ENCODE measurements around the gene TMC5.

TMC5 gene

DNA sequence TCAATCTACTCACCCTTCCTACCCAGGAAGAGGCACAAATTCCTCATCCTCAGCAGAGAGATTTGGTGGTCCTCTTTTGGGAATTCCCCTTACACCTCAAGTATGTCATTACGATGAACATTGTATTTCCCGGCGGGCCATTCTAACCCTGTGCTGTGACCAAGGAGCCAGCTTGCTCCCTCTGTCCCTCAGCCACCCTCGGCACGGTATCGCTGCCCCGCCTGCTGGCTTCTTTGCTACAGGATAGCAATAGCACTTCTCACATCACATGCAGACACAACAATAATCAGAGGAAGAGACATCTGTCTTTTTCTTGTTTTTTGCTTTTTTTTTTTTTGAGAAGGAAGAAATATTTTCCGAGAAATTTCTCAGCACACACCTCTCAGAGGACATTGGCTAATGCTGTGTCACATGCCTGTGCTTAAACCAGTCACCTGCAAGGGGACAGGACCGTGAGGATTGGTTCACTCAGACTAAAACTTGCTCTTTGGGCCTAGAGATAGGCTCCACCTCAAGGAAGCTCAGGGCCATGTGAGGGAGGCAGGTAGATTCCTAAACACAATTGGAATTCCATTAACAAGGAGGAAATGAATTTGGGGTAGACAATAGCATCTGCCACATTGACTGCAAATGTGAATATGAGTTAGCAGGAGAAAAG, 41.2 kb downstream of the TMC5 start:
- H3K9me3 Mint-ChIP-seq = no peaks in the 10 kb centered on the region
- DNase-seq = no peak
- no peaks in the 10 kb centered on the region for H3K4me1 Mint-ChIP-seq
- no peaks in the 10 kb centered on the region for H3K36me3 Mint-ChIP-seq
- no peak overlapping the region for H3K27ac Mint-ChIP-seq
- CTCF ChIA-PET = no interaction called here
- no peak overlapping the region for H3K4me3 Mint-ChIP-seq
- H3K27me3 Mint-ChIP-seq = no peaks in the 10 kb centered on the region

DNA sequence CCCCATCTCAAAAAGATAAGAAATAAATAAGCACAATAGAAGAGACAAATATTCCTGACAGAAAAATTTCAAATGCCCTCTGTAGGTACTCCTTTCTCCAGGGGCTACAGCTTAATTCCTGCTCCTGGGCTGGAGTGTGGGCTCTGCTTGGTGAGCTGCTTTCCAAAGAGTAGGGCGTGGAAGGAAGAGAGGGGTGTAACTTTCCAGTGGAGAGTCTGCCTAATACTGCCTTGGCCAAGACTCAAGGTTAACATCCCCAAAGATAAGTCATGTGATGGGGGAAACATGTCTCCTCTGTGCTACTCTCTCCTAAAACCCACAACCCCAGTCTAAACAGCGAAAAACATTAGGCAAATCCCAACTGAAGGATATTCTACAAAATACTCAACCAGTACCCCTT, 42.7 kb downstream of the TMC5 start:
- Mint-ChIP-seq H3K27me3 (no peaks in the 10 kb centered on the region), H3K36me3 (no peaks in the 10 kb centered on the region), H3K4me3 (no peak overlapping the region), H3K27ac (no peak overlapping the region), H3K9me3 (no peaks in the 10 kb centered on the region), H3K4me1 (no peaks in the 10 kb centered on the region)
- DNase-seq = no peak
- CTCF ChIA-PET = no interaction called here

DNA sequence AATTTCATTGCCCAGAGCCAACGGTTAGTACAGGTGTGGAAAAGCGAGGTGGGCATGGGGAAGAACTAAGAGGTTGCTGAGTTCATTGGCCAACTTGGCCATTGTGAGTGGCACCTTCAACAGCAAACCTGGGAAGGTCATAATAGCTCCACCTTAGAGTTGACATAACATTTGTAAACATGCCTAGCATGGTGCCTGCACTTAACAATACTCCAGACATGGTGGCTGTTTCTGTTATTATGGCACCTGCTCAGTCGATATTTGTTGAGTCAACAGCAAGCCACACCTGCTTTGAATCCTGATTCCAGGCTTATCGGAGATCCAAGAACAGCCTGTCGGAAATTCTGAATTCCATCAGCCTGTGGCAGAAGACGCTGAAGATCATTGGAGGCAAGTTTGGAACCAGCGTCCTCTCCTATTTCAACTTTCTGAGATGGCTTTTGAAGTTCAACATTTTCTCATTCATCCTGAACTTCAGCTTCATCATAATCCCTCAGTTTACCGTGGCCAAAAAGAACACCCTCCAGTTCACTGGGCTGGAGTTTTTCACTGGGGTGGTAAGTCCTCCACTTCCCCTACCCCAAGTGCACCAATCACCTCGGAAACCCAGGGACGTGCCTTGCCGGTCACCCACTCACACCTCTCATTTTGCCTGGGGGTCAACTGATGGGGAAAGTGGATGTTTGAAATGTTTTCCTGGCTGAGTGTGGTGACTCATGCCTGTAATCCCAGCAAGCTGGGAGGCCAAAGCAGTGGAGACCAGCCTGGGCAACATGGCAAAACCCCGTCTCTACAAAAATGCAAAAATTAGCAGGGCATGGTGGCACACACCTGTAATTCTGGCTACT, 46.0 kb downstream of the TMC5 start:
- no peak overlapping the region for H3K4me3 Mint-ChIP-seq
- H3K27ac Mint-ChIP-seq = no peak overlapping the region
- CTCF ChIA-PET = no interaction called here
- DNase-seq = no peak
- H3K4me1 Mint-ChIP-seq = no peaks in the 10 kb centered on the region
- no peaks in the 10 kb centered on the region for H3K27me3 Mint-ChIP-seq
- H3K9me3 Mint-ChIP-seq = no peaks in the 10 kb centered on the region
- no peaks in the 10 kb centered on the region for H3K36me3 Mint-ChIP-seq

- Mint-ChIP-seq H3K9me3 (no peaks in the 10 kb centered on the region), H3K4me3 (no peak overlapping the region), H3K27ac (no peak overlapping the region), H3K36me3 (no peaks in the 10 kb centered on the region), H3K27me3 (no peaks in the 10 kb centered on the region), H3K4me1 (no peaks in the 10 kb centered on the region)
- DNase-seq = no peak
- CTCF ChIA-PET = no interaction called here
Measured at GRCh38 chr16:19468300-19468699, 50.6 kb downstream of the TMC5 start.

DNA sequence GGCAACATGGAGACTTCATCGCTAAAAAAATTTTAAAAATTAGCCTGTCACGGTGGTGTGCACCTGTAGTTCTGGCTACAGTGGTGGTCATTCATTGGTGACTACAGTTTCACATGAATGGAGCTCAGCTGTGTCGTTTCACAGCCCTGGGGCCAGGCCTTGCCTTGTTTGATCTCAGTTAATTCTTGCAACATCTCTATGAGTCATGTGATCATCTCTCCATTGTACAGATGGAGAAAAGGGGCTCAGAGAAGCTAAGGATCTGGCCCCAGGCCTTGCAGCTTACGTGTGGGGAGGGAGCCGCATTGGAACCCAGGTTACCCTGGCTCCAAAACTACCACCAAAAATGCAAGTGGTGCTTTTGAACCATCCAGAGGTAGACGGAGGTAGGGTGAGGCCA, 54.8 kb downstream of the TMC5 start:
- no peaks in the 10 kb centered on the region for H3K36me3 Mint-ChIP-seq
- no peak overlapping the region for H3K4me3 Mint-ChIP-seq
- no peaks in the 10 kb centered on the region for H3K4me1 Mint-ChIP-seq
- no peaks in the 10 kb centered on the region for H3K27me3 Mint-ChIP-seq
- no peaks in the 10 kb centered on the region for H3K9me3 Mint-ChIP-seq
- DNase-seq = no peak
- H3K27ac Mint-ChIP-seq = no peak overlapping the region
- CTCF ChIA-PET = no interaction called here

DNA sequence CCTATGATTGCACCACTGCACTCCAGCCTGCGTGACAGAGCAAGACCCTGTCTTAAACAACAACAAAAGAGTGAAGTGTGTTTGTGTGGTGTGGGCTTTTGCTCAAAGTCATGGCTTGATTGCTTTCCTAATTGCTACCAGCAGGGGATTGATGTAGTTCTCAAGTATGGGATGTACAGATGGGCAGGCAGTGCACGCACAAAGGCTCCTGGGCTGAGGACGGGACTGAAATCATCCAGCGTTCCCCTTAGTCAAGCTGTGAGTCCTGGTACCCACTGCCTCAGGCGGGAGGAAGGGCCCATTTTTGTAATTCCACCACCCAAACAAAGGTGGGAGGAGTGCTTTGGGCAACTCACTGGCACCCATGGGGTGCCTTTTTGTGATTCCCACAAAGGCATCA, 56.9 kb downstream of the TMC5 start:
- H3K27me3 Mint-ChIP-seq = peaks cover under 1% of the 10 kb centered on the region
- H3K36me3 Mint-ChIP-seq = no peaks in the 10 kb centered on the region
- H3K27ac Mint-ChIP-seq = no peak overlapping the region
- no peaks in the 10 kb centered on the region for H3K4me1 Mint-ChIP-seq
- H3K4me3 Mint-ChIP-seq = no peak overlapping the region
- H3K9me3 Mint-ChIP-seq = no peaks in the 10 kb centered on the region
- CTCF ChIA-PET = no interaction called here
- no peak for DNase-seq

GRCh38 chr16:19478505-19478904, 60.8 kb downstream of the TMC5 start:
- DNase-seq = no peak

GRCh38 chr16:19479302-19479721, 61.6 kb downstream of the TMC5 start:
- DNase-seq = no peak
- H3K36me3 Mint-ChIP-seq = no peaks in the 10 kb centered on the region
- no peak overlapping the region for H3K4me3 Mint-ChIP-seq
- CTCF ChIA-PET = interaction anchor here (1.0 kb wide), 1 partner anchor 90 kb away, joined by 3 read pairs; no protein-coding TSS in a partner anchor
- peaks cover 3% of the 10 kb centered on the region for H3K27me3 Mint-ChIP-seq
- H3K9me3 Mint-ChIP-seq = no peaks in the 10 kb centered on the region
- no peaks in the 10 kb centered on the region for H3K4me1 Mint-ChIP-seq
- no peak overlapping the region for H3K27ac Mint-ChIP-seq

More at GRCh38 chr16:19478505-19478904, 60.8 kb downstream of the TMC5 start:
- H3K27me3 Mint-ChIP-seq = peaks cover 3% of the 10 kb centered on the region
- H3K36me3 Mint-ChIP-seq = no peaks in the 10 kb centered on the region
- CTCF ChIA-PET = no interaction called here
- no peaks in the 10 kb centered on the region for H3K4me1 Mint-ChIP-seq
- H3K4me3 Mint-ChIP-seq = no peak overlapping the region
- H3K9me3 Mint-ChIP-seq = no peaks in the 10 kb centered on the region
- H3K27ac Mint-ChIP-seq = no peak overlapping the region

GRCh38 chr16:19481296-19481695, 63.6 kb downstream of the TMC5 start:
- Mint-ChIP-seq H3K4me1 (no peaks in the 10 kb centered on the region), H3K27me3 (peaks cover 3% of the 10 kb centered on the region), H3K4me3 (no peak overlapping the region), H3K27ac (no peak overlapping the region), H3K36me3 (no peaks in the 10 kb centered on the region), H3K9me3 (no peaks in the 10 kb centered on the region)
- no peak for DNase-seq
- CTCF ChIA-PET = no interaction called here

DNA sequence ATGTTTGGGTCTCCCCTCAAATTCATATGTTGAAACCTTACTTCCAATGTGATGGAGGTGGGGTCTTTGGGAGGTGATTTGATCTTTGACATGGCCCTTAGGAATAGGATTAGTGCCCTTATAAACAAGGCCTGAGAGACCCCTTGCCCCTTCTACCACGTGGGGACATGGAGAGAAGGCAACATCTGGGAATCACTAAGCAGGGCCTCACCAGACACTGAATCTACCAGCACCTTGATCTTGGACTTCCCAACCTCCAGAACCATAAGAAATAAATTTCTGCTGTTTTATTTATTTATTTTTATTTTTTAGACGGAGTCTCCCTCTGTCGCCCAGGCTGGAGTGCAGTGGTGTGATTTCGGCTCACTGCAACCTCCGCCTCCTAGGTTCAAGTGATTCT, 64.1 kb downstream of the TMC5 start:
- Mint-ChIP-seq H3K36me3 (no peaks in the 10 kb centered on the region), H3K4me3 (no peak overlapping the region), H3K27me3 (peaks cover 3% of the 10 kb centered on the region), H3K9me3 (no peaks in the 10 kb centered on the region), H3K27ac (no peak overlapping the region), H3K4me1 (no peaks in the 10 kb centered on the region)
- CTCF ChIA-PET = no interaction called here
- no peak for DNase-seq

GRCh38 chr16:19482291-19482690, 64.6 kb downstream of the TMC5 start:
- Mint-ChIP-seq H3K27me3 (peaks cover 3% of the 10 kb centered on the region), H3K27ac (no peak overlapping the region), H3K4me3 (no peak overlapping the region), H3K9me3 (no peaks in the 10 kb centered on the region), H3K4me1 (no peaks in the 10 kb centered on the region), H3K36me3 (no peaks in the 10 kb centered on the region)
- CTCF ChIA-PET = no interaction called here
- no peak for DNase-seq

DNA sequence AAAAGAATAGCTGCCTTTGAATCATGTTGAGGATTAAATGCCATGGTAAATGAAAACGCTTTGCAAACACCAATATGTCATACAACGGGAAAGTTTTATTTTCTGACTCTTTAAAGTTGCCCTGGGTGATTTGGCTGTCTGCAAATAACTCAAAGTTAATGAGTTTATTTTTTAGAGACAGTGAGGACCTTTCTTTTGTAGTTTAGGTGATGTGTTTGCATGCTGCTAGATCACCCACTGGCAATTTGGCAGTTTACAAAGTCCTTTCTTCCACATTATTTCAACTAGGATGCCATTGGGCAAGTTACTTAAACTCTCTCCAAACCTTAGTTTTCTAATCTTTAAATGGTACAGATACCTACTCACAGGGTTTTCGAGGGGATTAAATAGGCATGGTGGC, 66.4 kb downstream of the TMC5 start:
- Mint-ChIP-seq H3K36me3 (no peaks in the 10 kb centered on the region), H3K4me1 (no peaks in the 10 kb centered on the region), H3K27ac (no peak overlapping the region), H3K9me3 (no peaks in the 10 kb centered on the region), H3K27me3 (peaks cover 3% of the 10 kb centered on the region), H3K4me3 (no peak overlapping the region)
- DNase-seq = no peak
- CTCF ChIA-PET = no interaction called here

DNA sequence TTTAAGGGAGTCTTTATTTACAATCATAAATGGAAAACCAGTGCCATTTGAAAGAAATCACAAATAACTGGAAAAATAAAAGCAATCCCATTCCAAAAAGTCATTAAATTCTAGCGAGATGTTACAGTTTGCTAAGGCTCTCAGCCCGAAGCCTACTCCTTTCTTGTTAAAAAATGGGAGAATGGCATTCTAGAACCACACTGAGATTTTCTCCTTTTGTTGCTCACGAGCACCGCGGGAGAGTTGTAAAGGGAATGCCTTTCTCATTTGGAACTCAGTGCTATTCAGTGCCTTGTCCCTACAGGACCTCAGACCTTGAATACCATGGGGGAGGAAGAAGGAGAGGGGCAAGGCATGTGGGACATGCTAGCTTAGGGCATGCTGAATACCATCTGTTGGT, 67.9 kb downstream of the TMC5 start:
- no peak overlapping the region for H3K27ac Mint-ChIP-seq
- CTCF ChIA-PET = no interaction called here
- no peaks in the 10 kb centered on the region for H3K36me3 Mint-ChIP-seq
- H3K4me3 Mint-ChIP-seq = no peak overlapping the region
- H3K9me3 Mint-ChIP-seq = no peaks in the 10 kb centered on the region
- DNase-seq = no peak
- peaks cover 2% of the 10 kb centered on the region for H3K27me3 Mint-ChIP-seq
- no peaks in the 10 kb centered on the region for H3K4me1 Mint-ChIP-seq

DNA sequence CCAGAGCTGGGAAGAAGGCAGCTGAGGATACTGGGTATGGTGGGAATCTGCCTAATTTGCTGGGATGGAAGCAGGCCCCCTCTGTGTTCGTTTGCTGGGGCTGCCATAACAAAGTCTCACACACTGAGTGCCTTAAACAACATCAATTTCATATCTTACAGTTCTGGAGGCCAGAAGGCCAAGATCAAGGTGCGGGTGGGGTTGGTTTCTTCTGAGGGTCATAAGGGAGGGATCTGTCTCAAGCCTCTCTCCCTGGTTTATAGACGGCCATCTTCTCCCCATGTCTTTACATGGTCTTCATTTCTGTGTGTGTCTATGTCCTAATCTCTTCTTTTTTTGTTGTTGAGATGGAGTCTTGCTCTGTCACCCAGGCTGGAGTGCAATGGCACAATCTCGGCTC, 68.4 kb downstream of the TMC5 start:
- CTCF ChIA-PET = no interaction called here
- H3K4me1 Mint-ChIP-seq = no peaks in the 10 kb centered on the region
- H3K27me3 Mint-ChIP-seq = peaks cover 6% of the 10 kb centered on the region
- H3K36me3 Mint-ChIP-seq = no peaks in the 10 kb centered on the region
- DNase-seq = no peak
- H3K27ac Mint-ChIP-seq = no peak overlapping the region
- H3K9me3 Mint-ChIP-seq = no peaks in the 10 kb centered on the region
- H3K4me3 Mint-ChIP-seq = no peak overlapping the region

GRCh38 chr16:19486750-19487325, 69.2 kb downstream of the TMC5 start:
- H3K27ac Mint-ChIP-seq = no peak overlapping the region
- CTCF ChIA-PET = no interaction called here

More at GRCh38 chr16:19486750-19487325, 69.2 kb downstream of the TMC5 start:
- no peak for DNase-seq
- H3K4me1 Mint-ChIP-seq = no peaks in the 10 kb centered on the region
- H3K9me3 Mint-ChIP-seq = no peaks in the 10 kb centered on the region
- no peaks in the 10 kb centered on the region for H3K36me3 Mint-ChIP-seq
- no peak overlapping the region for H3K4me3 Mint-ChIP-seq
- peaks cover 6% of the 10 kb centered on the region for H3K27me3 Mint-ChIP-seq
